Right lung (tissue), 10 donors: ENCODE measurements around the gene TAS2R41. TPM values are rescaled to one million over a fixed set of nuclear protein-coding genes. Genes with fewer than 3 reads are reported as not detected.
A peak's percentile ranks its signal among the peaks of the same experiment; 100 is the strongest.

Source experiments
- DNase-seq, 2 donors: peaks; one replicate each; pipeline ENCODE4 v3.0.0-alpha.2; 2013
- long read RNA-seq, 8 donors: transcript quantifications; one replicate each; lab custom pipeline, GENCODE V29; 2026
- polyA plus RNA-seq, 5 donors: library from polyadenylated mRNA; unstranded; fragments of 120-200 nt; gene quantifications; one replicate each; pipeline versions ENCODE4 v1.2.1 to v1.2.3, GENCODE V29; 2013; ENCODE audit warnings: inconsistent platforms in 1 of 5, low replicate concordance in 1 of 5; ENCODE audit not compliant: insufficient read length in 5 of 5, insufficient read depth in 1 of 5

Gene TAS2R41
- not detected for polyA plus RNA-seq
- long read RNA-seq, donor 1: 0 reads
- long read RNA-seq, donor 2: 0 reads
- long read RNA-seq, donor 3: 0 reads
- long read RNA-seq, donor 4: 0 reads
- long read RNA-seq, donor 5: 0 reads
- long read RNA-seq, donor 6: 0 reads
- long read RNA-seq, donor 7: 0 reads
- long read RNA-seq, donor 8: 0 reads

- DNase-seq: no peak
Observed at GRCh38 chr7:143477501-143478150, at the start of gene TAS2R41. Gene TAS2R41, plus strand, starts transcription at chr7:143477873. Its CDS starts 0 bp downstream, at chr7:143477873.

DNA sequence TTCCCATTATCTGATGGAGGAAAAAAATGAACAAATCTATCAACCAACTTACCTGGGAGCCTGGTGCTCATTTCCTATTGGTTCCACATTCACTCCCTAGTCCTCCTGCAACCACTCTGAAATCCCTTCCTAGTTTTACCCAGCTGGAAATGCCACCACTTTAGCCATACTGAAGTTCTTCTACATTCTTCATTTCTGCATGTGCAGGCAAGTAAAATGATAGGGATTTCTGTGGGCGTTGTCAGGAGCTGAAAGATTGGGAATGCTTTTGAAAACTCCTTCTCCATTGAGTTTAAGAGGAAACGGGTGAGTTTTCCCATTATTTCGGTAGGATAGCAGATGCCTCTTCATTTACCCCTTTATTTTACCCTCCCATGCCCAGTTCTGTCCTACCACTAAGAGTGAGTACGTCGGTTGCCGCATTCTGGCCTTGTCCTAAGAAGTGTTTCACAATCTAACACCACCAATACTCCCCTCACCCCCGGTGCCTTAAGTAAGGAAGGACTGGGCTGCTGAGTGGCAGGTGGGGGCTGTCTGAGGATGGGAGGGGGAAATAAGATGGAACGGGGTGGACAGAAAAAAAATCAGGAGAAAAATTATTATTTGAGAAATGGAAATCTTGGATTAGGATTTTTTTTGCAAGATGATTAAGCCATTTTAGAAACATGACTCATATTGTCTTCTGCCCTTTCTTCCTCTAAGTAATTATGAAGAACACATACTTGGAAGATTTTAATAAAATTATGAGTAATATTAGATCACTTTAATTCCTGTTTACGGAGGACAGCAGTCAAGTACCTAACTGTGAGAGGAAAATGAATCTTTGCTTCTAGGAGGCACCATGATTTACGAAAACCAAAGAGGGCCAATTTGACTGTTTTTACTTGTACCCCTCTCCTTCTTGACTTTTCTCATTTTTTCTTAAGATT lies 47.6 kb upstream of the TAS2R41 start:
- DNase-seq: no peak

- no peak for DNase-seq
Observed at GRCh38 chr7:143431109-143431508, 46.6 kb upstream of the TAS2R41 start.

- no peak for DNase-seq
Observed at GRCh38 chr7:143433759-143434158, 43.9 kb upstream of the TAS2R41 start.

GRCh38 chr7:143434660-143435059 lies 43.0 kb upstream of the TAS2R41 start:
- no peak for DNase-seq

GRCh38 chr7:143435266-143435665 lies 42.4 kb upstream of the TAS2R41 start:
- DNase-seq: no peak

GRCh38 chr7:143436325-143436946 lies 41.2 kb upstream of the TAS2R41 start:
- no peak for DNase-seq

DNA sequence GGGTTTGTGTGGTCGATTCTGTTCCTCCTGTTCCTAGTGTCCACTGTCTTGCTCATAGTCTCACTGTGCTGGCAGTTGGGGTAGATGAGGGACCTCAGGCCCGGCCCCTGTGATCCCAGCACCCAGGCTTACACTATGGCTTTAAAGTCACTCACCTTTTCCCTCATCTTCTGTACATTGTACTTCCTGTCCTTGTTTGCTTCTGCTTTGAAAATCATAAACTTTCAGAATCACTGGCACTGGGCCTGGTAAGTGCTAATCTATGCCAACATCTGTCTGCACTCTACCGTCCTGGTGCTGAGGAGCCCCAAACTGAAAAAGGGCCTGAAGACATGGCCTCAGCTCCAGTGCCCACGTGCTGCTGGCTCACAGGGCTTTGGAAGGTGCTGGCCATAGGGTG lies 40.1 kb upstream of the TAS2R41 start:
- no peak for DNase-seq

- DNase-seq: no peak
Observed at GRCh38 chr7:143439866-143440265, 37.8 kb upstream of the TAS2R41 start.

- DNase-seq: no peak
Observed at GRCh38 chr7:143443153-143443552, 34.5 kb upstream of the TAS2R41 start, which contains the start of gene TAS2R60. Gene TAS2R60, plus strand, starts transcription at chr7:143443453. Its CDS starts 0 bp downstream, at chr7:143443453.

GRCh38 chr7:143444063-143444782 lies 33.5 kb upstream of the TAS2R41 start:
- no peak for DNase-seq

GRCh38 chr7:143444785-143445184 lies 32.9 kb upstream of the TAS2R41 start:
- no peak for DNase-seq

GRCh38 chr7:143447466-143447865 lies 30.2 kb upstream of the TAS2R41 start:
- DNase-seq: no peak

GRCh38 chr7:143448429-143448828 lies 29.2 kb upstream of the TAS2R41 start:
- no peak for DNase-seq

DNA sequence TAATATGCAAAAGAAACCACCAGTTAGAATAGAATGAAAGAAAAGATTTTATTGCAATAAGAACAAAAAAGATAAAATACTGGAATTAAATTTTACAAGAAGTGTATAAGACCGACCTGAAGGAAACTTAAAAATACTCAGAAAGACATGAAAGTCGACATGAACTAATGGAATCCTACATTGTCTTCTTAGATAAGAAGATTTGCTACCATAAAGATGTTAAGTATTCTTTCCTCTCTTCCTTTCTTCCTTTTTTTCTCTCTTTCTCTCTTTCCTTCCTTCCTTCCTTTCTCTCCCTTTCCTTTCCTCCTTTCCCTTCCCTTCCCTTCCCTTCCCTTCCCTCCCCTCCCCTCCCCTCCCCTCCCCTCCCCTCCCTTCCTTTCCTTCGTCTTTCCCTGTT lies 27.9 kb upstream of the TAS2R41 start:
- no peak for DNase-seq

DNA sequence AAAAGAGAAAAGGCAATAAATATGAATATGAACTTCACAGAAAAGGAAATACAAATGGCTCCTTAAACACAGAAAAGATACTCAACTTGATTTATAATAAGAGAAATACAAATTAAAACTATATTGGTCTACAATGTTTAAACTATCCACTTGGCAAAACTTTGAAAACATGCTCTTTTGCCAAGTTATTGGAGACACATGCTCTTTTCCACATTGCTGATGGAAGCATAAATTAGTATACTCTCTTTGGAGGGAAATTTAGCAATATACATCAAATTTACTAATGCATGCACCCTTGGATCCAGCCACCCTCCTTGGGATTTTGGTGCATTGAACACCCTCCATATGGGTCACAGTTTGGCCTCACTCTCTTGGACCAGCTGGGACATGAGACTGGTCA lies 26.6 kb upstream of the TAS2R41 start:
- peak in 1 of 2 donors; percentile 9 for DNase-seq

- DNase-seq: no peak
Observed at GRCh38 chr7:143451746-143452145, 25.9 kb upstream of the TAS2R41 start.

DNA sequence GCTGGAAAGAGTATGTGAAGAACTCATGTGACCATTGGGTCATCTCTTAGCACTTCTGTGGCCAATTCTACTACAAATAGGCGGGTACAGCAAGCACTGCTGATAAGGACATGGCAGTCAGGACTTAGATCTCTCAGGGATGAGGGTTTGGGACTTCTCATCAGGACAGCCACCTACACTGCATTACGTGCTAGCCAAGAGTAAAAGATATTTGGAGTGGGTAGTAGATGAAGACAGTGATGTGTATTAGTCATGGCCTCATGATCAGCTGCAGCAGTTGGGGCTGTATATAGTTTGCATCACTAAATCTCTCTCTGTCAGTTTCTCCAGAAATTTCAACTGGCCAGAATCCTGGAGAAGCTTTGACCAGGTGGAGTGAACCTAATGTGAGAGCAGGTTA lies 25.2 kb upstream of the TAS2R41 start:
- DNase-seq: no peak

DNA sequence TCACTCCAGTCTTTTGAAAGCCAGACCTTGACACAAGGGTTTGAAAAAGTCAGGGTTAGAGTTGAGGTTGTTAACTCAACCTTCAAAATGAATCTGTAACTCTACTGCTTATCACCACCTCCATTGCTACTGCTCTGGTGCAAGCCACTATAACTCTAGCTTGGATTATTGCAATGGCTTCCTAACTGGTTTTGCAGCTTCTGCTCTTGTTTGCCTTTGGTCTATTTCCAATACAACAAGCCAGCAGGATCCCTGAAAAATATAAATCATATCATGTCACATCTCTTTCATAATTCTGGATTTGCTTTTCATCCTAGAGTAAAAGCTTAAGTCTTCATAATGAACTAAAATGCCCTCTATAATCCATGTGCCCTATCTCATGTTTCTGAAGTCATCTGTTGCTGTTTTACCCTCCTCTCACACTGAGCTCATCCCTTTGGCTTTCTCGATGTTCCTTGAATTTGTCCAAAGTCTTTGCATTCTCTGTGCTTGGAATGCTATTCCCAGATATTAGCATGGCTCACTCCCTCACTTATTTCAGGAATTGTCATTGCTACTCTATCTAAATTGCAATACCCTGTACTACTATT lies 23.5 kb upstream of the TAS2R41 start:
- no peak for DNase-seq

DNA sequence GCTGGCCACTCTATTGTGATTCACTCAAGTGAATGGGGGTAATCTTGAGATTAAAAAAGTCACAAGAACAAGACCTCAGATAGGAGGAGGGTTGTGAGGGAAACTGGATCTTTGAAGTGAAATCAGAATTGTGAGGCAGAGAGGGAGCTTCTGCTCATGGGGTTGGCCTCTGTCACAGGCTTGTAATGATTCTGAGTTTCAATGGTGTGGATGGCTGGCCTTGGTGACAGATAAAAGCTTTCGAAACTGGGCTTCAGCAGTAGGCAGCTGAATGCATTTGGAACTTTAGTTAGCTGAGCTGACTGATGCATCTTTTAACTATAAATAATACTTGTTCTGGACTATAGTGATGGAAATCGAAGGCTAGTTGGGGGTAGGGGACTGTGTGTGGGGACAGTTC lies 22.2 kb upstream of the TAS2R41 start:
- no peak for DNase-seq

DNA sequence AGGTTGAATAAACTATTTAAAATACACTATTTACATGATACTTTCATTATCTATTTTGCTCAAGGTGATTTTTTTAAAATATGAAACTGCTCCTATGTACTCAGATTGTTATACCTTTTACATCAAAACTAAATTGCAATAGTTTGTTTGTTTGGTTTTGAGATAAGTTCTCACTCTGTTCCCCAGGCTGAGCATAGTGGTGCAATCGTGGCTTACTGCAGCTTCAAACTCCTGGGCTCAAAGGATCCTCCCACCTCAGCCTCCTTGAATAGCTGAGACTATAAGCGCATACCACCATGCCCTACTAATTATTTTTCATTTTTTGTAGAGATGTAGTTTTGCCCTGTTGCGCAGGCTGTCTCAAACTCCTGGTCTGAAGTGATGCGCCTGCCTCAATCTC lies 21.7 kb upstream of the TAS2R41 start:
- DNase-seq: no peak
